Activated CD4-positive, alpha-beta memory T cell treated with anti-CD3 and anti-CD28 coated beads, Interleukin-2, amount 10 ng/mL, durations not matched to agents 7 days and 5 days (primary cell): ENCODE results near the gene ASTN1. TPM values are rescaled to one million over a fixed set of nuclear protein-coding genes. Genes with fewer than 3 reads are reported as not detected.

ENCODE experiments used
- CTCF ChIA-PET: fragments of 350-600 bp; sonication (Branson Sonifier 250); formaldehyde crosslinking; loops from one replicate; lab custom pipeline; 2021; ENCODE audit warnings: antibody characterized with exemption, inconsistent platforms; lab: Charles Lee
- POLR2A ChIA-PET: fragments of 350-600 bp; sonication (Branson Sonifier 250); formaldehyde crosslinking; loops from one replicate; lab custom pipeline; 2021; ENCODE audit warnings: antibody characterized with exemption; lab: Charles Lee
- DNase-seq: peaks from one replicate; pipeline ENCODE4 v3.0.0-alpha.2; 2020
- H3K27ac Mint-ChIP-seq: one replicate; pipeline ENCODE4 v1.8.0; 2021; ENCODE audit warnings: mild to moderate bottlenecking, mixed read lengths
- H3K27me3 Mint-ChIP-seq: one replicate; pipeline ENCODE4 v1.8.0; 2021; ENCODE audit warnings: mixed read lengths
- H3K36me3 Mint-ChIP-seq: one replicate; pipeline ENCODE4 v1.8.0; 2021; ENCODE audit warnings: low read depth, mixed read lengths
- H3K4me1 Mint-ChIP-seq: one replicate; pipeline ENCODE4 v1.8.0; 2021; ENCODE audit warnings: mixed read lengths
- H3K4me3 Mint-ChIP-seq: one replicate; pipeline ENCODE4 v1.8.0; 2021; ENCODE audit warnings: mild to moderate bottlenecking, mixed read lengths
- H3K9me3 Mint-ChIP-seq: one replicate; pipeline ENCODE4 v1.8.0; 2021; ENCODE audit warnings: mixed read lengths
- total RNA-seq, 2 experiments: library from RNA; stranded (reverse); gene quantifications; one replicate each; pipeline ENCODE4 v1.2.3, GENCODE V29; 2021

ASTN1 gene
- total RNA-seq, 2 experiments from 2014 or later = not detected

GRCh38 chr1:176961678-176962077 lies 202.8 kb downstream of the ASTN1 start:
- no peak overlapping the region for H3K4me3 Mint-ChIP-seq
- H3K4me1 Mint-ChIP-seq = no peaks in the 10 kb centered on the region
- H3K9me3 Mint-ChIP-seq = no peaks in the 10 kb centered on the region
- no peaks in the 10 kb centered on the region for H3K27me3 Mint-ChIP-seq
- CTCF ChIA-PET = no interaction called here
- no peaks in the 10 kb centered on the region for H3K36me3 Mint-ChIP-seq
- no peak for DNase-seq
- POLR2A ChIA-PET = no interaction called here
- no peak overlapping the region for H3K27ac Mint-ChIP-seq

GRCh38 chr1:176959191-176959820 lies 205.2 kb downstream of the ASTN1 start:
- no peaks in the 10 kb centered on the region for H3K4me1 Mint-ChIP-seq
- no peaks in the 10 kb centered on the region for H3K36me3 Mint-ChIP-seq
- no peaks in the 10 kb centered on the region for H3K9me3 Mint-ChIP-seq
- CTCF ChIA-PET = interaction anchor here (1.1 kb wide), 1 partner anchor 12 kb away, joined by 3 read pairs; no protein-coding TSS in a partner anchor
- no peak overlapping the region for H3K4me3 Mint-ChIP-seq
- POLR2A ChIA-PET = no interaction called here
- no peak overlapping the region for H3K27ac Mint-ChIP-seq
- H3K27me3 Mint-ChIP-seq = no peaks in the 10 kb centered on the region
- DNase-seq = no peak

GRCh38 chr1:176957603-176958002 lies 206.9 kb downstream of the ASTN1 start:
- Mint-ChIP-seq H3K4me1 (no peaks in the 10 kb centered on the region), H3K4me3 (no peak overlapping the region), H3K9me3 (no peaks in the 10 kb centered on the region), H3K27me3 (no peaks in the 10 kb centered on the region), H3K27ac (no peak overlapping the region), H3K36me3 (no peaks in the 10 kb centered on the region)
- ChIA-PET CTCF (interaction anchor here (1.1 kb wide), 1 partner anchor 8 kb away, joined by 3 read pairs; no protein-coding TSS in a partner anchor), POLR2A (no interaction called here)
- no peak for DNase-seq

GRCh38 chr1:176954242-176954641 lies 210.3 kb downstream of the ASTN1 start:
- CTCF ChIA-PET = no interaction called here
- POLR2A ChIA-PET = no interaction called here
- H3K9me3 Mint-ChIP-seq = no peaks in the 10 kb centered on the region
- no peak overlapping the region for H3K4me3 Mint-ChIP-seq
- H3K36me3 Mint-ChIP-seq = no peaks in the 10 kb centered on the region
- DNase-seq = no peak
- no peaks in the 10 kb centered on the region for H3K4me1 Mint-ChIP-seq
- no peak overlapping the region for H3K27ac Mint-ChIP-seq
- no peaks in the 10 kb centered on the region for H3K27me3 Mint-ChIP-seq

GRCh38 chr1:176950736-176951324 lies 213.7 kb downstream of the ASTN1 start:
- Mint-ChIP-seq H3K27ac (no peak overlapping the region), H3K4me1 (no peaks in the 10 kb centered on the region), H3K4me3 (no peak overlapping the region), H3K27me3 (no peaks in the 10 kb centered on the region), H3K36me3 (no peaks in the 10 kb centered on the region), H3K9me3 (no peaks in the 10 kb centered on the region)
- DNase-seq = no peak
- ChIA-PET POLR2A (no interaction called here), CTCF (interaction anchor here (1.6 kb wide), 1 partner anchor 53 kb away, joined by 4 read pairs; no protein-coding TSS in a partner anchor)

- no peaks in the 10 kb centered on the region for H3K4me1 Mint-ChIP-seq
- no peaks in the 10 kb centered on the region for H3K9me3 Mint-ChIP-seq
- POLR2A ChIA-PET = no interaction called here
- no peaks in the 10 kb centered on the region for H3K27me3 Mint-ChIP-seq
- H3K36me3 Mint-ChIP-seq = no peaks in the 10 kb centered on the region
- H3K27ac Mint-ChIP-seq = no peak overlapping the region
- no peak overlapping the region for H3K4me3 Mint-ChIP-seq
- DNase-seq = peak; percentile 19
- CTCF ChIA-PET = interaction anchor here (0.6 to 1.4 kb wide), 3 partner anchors 9 to 29 kb away, joined by 3 read pairs; no protein-coding TSS in a partner anchor
These were observed 215.4 kb downstream of the ASTN1 start for GRCh38 chr1:176949033-176949662.

- CTCF ChIA-PET = no interaction called here
- H3K4me3 Mint-ChIP-seq = no peak overlapping the region
- H3K27ac Mint-ChIP-seq = no peak overlapping the region
- no peak for DNase-seq
- H3K27me3 Mint-ChIP-seq = no peaks in the 10 kb centered on the region
- H3K36me3 Mint-ChIP-seq = no peaks in the 10 kb centered on the region
- H3K4me1 Mint-ChIP-seq = no peaks in the 10 kb centered on the region
- H3K9me3 Mint-ChIP-seq = no peaks in the 10 kb centered on the region
- POLR2A ChIA-PET = no interaction called here
These were observed 219.9 kb downstream of the ASTN1 start for GRCh38 chr1:176944606-176945005.

GRCh38 chr1:176943783-176944182 lies 220.7 kb downstream of the ASTN1 start:
- no peak for DNase-seq
- ChIA-PET POLR2A (no interaction called here), CTCF (no interaction called here)
- no peak overlapping the region for H3K4me3 Mint-ChIP-seq
- peaks cover 2% of the 10 kb centered on the region for H3K9me3 Mint-ChIP-seq
- H3K27me3 Mint-ChIP-seq = no peaks in the 10 kb centered on the region
- H3K4me1 Mint-ChIP-seq = no peaks in the 10 kb centered on the region
- H3K36me3 Mint-ChIP-seq = no peaks in the 10 kb centered on the region
- no peak overlapping the region for H3K27ac Mint-ChIP-seq

- no peaks in the 10 kb centered on the region for H3K27me3 Mint-ChIP-seq
- H3K4me1 Mint-ChIP-seq = no peaks in the 10 kb centered on the region
- H3K4me3 Mint-ChIP-seq = no peak overlapping the region
- peaks cover 2% of the 10 kb centered on the region for H3K9me3 Mint-ChIP-seq
- POLR2A ChIA-PET = no interaction called here
- CTCF ChIA-PET = no interaction called here
- DNase-seq = no peak
- no peaks in the 10 kb centered on the region for H3K36me3 Mint-ChIP-seq
- no peak overlapping the region for H3K27ac Mint-ChIP-seq
These were observed 222.2 kb downstream of the ASTN1 start for GRCh38 chr1:176942346-176942745.

- no peaks in the 10 kb centered on the region for H3K4me1 Mint-ChIP-seq
- CTCF ChIA-PET = no interaction called here
- H3K4me3 Mint-ChIP-seq = no peak overlapping the region
- no peaks in the 10 kb centered on the region for H3K36me3 Mint-ChIP-seq
- POLR2A ChIA-PET = no interaction called here
- no peak for DNase-seq
- no peaks in the 10 kb centered on the region for H3K27me3 Mint-ChIP-seq
- H3K9me3 Mint-ChIP-seq = peaks cover 2% of the 10 kb centered on the region
- no peak overlapping the region for H3K27ac Mint-ChIP-seq
These were observed 224.5 kb downstream of the ASTN1 start for GRCh38 chr1:176939993-176940392.

- ChIA-PET POLR2A (no interaction called here), CTCF (interaction anchor here (0.9 kb wide), 1 partner anchor 11 kb away, joined by 3 read pairs; no protein-coding TSS in a partner anchor)
- Mint-ChIP-seq H3K4me1 (no peaks in the 10 kb centered on the region), H3K4me3 (no peak overlapping the region), H3K36me3 (no peaks in the 10 kb centered on the region), H3K27me3 (no peaks in the 10 kb centered on the region), H3K27ac (no peak overlapping the region), H3K9me3 (peaks cover 2% of the 10 kb centered on the region)
- no peak for DNase-seq
These were observed 226.1 kb downstream of the ASTN1 start for GRCh38 chr1:176938375-176938774.

GRCh38 chr1:176934370-176934769 lies 230.1 kb downstream of the ASTN1 start:
- H3K4me3 Mint-ChIP-seq = no peak overlapping the region
- ChIA-PET POLR2A (no interaction called here), CTCF (interaction anchor here (0.6 kb wide), 1 partner anchor 52 kb away, joined by 4 read pairs; no protein-coding TSS in a partner anchor)
- H3K36me3 Mint-ChIP-seq = no peaks in the 10 kb centered on the region
- H3K4me1 Mint-ChIP-seq = no peaks in the 10 kb centered on the region
- peaks cover 2% of the 10 kb centered on the region for H3K9me3 Mint-ChIP-seq
- H3K27me3 Mint-ChIP-seq = no peaks in the 10 kb centered on the region
- DNase-seq = no peak
- no peak overlapping the region for H3K27ac Mint-ChIP-seq
